ENCODE measurements around the gene COMTD1.

COMTD1 gene

DNA sequence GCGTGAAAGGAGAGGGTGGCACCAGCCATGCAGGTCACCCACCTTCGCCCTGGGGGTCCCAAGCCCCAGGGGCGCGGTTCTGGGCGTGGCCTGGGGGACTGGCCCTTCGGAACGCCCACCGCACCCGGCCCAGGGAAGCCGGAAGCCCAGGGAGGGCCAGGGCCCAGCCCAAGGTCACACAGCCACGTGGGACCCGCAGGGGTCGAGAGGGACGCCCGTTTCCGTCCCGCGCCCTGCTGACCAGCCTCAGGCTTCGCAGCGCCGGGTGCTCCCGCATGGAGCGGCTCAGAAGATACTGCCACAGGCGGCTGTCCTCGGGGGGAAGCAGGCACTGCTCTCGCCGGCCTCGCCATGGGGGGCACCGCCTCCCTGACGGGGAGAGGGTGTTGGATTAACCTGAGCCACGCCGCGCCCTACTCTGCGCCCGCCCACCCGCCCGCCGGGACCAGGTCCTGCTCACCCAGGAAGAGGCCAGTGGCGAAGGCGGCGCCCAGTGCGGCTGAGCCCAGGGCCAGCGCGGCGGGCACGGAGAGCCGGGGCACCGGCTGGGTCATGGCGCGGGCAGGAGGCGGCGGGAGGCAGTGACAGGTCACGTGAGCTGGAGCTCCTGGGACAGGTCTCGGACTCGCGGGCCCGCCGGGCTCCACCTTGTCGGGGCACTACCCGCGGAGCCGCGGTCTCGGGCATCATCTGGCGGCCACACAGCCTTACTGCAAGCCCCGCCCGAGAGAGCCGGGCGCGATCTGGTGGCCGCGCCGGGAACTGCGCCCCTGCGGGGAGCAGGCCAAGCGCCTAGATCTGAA lies at the start of gene COMTD1:
Gene COMTD1 (minus strand): TSS at position 583 of the 803 bp plus-strand sequence. CDS start 29 bp downstream, at position 554.
- DNase-seq = peak; percentile 72

DNA sequence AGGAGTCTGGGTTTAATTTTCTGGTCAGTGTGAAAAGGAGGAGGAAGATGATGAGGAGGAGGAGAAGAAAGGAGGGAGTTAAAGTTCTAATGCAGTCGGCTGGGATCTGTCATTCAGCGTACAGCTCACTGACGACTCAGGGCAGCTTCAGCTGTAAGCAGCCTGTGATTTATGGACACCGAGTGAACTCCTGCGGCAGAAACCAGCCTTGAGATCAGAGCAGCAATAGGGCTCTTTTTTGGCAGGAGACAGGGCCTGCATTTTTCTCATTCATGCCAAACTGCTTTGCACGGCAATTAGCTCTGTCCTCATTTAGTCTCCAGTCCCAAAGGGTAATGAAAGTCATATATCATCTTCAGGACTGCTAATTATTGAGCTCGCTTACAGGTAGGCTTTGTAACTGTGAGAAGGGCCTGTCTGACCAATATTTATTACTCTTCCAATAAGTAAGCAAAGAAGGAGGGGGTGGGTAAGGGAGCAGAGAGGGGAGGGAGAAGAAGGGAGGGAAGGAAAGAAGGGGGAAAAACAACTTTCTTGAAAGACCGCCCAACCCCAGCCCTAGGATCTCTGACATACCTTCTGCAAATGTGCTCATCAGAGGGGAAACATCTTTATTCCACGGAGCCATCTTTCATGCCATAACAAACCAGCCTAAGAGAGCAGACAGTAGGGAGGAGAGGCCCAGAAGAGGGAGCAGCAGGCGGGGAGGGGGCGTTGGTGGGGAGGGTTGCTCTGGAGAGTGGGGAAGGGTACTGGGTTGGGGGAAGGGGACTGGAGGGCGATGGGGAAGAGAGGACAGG lies 48.1 kb upstream of the COMTD1 start:
- DNase-seq = no peak

DNA sequence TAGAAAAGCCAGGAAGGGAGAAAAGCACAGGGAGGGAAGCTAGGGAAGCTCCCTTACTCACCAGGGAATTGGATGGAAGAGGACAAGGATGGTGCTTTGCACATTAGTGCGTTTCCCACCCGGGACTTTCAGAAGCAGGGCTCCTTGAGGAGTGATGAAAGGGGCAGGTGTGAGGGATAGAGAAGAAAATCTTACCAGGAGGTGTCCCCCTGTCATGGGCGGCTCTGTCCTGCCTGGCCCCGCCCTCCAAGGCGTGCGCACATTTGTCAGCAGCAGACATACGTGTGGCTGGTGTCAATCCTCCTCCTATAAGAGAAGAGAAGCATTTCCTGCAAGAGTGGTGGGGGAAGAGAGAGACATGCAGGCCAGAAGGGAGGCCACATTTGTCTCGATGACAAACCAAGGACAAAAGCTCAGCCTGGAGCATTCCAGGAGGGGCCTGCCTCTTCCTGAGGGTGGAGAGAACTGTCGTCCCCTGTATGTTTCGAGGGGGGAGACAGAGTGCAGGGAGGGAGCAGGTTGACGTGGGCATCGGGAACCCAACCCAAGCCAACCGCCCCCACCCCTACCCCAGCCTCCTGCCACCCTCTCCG lies 47.4 kb upstream of the COMTD1 start:
- DNase-seq = no peak

DNA sequence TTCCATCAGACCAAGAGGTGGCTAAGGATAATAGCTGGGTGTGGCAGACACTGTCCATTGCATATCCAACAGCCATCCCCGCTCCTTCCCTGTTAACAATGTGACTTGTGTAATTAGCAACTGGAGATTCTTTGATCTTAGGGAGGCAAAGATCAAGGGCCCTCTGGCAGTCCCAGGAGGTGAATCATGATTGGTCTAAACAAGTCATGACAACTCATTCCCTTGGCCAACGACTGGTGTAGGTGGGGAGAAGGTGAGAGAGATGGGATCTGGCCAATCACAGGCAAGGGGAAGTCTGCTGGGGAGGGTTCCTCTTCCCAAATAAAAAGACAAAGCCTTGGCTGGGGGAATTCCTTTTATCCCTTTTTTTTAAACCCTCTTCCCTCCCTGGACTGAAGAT lies 46.2 kb upstream of the COMTD1 start:
- DNase-seq = no peak

DNA sequence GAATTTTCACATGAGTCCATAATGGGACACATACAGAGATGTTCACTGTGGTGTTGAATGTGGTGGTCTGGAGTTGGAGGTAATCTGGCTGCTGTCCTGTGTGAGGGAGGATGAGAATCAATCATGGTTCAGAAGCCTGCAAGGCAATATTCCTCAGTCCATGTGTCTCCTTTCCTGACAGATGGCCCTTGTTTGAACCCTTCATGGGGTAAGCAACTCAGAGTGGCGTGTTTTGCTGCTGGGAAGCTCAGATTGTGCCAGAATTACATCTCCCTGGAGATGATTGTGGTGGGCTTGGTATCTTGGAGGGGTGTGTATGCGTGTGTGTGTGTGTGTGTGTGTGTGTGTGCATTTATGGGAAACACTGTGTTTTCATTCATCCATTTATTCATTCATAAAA lies 44.5 kb upstream of the COMTD1 start:
- no peak for DNase-seq

DNA sequence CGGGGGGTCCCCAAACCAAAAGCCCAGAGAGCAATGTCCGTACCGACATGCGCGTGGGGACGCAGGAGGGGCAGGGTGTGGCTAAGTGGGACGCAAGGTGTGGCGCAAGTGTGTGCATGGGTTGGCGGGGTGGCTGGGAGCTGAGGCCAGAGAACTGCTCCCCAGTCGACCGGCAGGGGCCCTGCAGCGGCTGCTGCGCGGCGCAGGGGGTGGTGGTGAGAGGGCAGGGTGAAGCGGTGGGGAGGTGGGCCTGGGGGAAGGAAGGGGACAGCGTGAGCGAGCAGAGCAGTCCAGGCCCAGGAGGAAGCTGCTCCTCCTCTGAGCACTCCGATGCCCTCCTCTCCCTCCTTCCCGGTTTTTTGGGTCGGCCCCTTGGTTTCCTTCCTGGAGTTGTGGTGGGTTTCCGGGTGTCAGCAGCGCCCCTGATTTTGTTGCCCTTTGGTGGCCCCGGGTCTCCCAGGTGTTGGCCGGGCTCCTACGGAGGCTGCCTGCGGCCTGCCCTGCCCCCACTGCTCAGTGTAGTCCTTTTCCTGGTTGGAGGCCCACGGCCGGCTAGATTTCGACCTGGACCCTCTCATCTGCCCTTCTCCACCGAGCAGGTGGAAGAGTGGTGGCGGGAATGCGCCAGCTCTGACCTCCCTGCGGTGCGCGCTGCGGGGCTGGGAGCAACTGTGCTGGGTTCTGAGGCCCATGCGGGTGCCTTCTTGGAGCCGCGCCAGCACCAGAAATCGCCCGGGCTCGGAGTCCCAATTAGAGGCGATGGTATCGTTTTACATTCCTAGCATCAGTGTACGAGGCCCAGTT lies 40.5 kb upstream of the COMTD1 start:
- DNase-seq = no peak

DNA sequence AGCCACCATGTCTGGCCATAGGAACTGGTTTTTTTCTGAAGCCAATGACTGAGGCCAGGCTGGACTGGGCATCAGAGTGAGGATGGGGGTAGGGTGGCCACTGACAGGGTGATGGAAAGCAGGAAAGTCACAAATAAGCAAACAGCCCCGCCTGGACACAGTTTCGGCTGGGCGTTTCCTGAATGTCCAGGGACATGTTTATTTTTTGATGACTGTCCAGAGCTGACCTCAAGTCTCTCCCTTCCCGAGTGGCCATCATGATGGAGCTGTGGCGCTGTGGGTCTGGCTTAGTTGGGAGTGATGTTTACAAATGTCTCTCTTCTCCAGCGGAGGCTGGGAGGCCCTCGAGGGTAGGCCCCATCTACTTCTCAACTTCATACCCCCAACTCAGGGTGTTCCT lies 37.1 kb upstream of the COMTD1 start:
- DNase-seq = no peak

DNA sequence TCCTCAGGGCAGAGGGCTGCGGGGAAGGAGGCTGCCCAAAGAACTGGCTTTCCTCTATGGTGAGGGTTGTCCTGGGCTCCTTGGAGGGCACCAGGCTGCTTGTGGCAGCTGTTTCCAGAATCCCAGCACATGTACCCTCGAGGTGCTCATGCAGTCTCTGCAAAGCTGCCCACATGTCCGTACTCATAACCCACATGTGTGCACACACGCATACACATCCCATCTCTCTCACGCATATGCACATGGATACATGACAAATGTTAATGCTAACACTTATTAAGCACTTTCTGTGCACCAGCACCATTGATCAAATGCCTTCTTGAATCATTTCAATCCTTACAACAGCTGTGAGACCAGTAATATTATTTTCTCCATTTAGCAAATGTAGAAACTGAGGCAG lies 36.3 kb upstream of the COMTD1 start:
- no peak for DNase-seq

DNA sequence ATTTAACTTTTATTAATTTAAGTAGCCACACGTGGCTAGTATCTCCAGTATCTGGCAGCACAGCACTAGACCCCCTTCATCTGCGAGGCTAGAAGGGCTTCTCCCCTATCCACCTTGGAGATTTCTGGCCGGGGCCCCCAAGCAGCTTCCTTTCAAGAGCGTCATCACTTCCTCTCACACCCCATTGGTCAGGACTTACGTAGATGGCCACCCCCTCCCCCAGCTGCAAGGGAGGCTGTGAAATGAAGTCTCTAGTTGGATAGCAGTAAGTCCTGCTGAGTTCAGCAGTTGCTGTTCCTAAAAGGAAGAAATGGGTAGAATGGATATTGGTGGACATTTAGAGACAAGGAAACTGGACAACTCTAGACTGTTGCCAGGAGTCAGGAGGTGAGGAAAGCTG lies 33.8 kb upstream of the COMTD1 start:
- no peak for DNase-seq

DNA sequence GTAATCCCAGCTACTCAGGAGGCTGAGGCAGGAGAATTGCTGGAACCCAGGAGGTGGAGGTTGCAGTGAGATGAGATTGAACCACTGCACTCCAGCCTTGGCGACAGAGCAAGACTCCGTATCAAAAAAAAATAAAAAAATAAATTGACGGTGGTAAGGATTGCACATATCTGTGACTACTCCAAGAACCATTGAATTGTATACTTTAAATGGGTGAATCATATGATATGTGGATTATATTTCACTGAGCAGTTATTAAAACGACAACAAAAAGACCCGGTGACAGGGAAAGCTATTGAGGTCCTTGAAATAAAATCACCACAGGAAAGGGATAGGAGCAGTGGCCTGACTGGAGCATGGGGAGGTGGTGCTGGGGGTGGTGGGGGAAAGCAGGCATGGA lies 31.2 kb upstream of the COMTD1 start:
- DNase-seq = no peak

DNA sequence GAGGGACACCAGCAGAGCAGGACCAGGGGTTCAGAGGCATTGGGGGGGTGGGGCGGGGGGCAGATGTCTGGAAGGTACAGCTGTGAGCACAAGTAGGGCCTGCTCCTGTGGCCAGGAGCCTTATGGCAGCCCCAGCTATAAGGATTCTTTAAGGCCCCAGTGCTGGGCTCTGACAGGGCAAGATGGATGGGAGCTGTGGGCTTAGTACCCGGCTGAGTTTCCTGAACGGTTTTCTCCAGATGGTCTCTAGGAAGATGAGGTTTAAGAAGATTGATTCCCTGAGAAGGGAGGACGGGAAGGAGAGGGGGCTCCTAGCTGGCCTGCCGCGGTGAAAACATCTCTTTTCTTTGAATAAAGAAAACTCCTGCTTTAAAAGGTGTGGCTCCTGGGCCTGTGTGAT lies 30.1 kb upstream of the COMTD1 start:
- DNase-seq = no peak

DNA sequence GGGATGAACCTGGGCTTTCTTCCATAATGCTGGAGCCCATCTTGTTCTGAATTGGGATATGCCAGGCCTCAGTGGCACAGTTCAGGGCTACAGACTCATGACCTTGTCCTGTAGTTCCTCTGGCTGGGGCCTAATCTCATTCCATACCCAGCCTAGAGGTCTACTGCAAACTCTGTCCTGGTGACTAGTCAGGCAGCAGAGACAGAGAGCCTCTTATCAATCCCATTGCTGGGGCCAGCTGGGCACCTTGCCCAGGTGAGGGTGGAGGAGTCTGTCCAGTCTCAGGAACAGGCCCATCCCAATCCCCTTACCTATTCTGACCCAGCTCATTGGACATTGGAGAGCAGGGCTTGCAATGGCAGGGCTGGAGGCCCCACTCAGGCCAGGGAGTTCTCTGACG lies 28.0 kb upstream of the COMTD1 start:
- DNase-seq = no peak

DNA sequence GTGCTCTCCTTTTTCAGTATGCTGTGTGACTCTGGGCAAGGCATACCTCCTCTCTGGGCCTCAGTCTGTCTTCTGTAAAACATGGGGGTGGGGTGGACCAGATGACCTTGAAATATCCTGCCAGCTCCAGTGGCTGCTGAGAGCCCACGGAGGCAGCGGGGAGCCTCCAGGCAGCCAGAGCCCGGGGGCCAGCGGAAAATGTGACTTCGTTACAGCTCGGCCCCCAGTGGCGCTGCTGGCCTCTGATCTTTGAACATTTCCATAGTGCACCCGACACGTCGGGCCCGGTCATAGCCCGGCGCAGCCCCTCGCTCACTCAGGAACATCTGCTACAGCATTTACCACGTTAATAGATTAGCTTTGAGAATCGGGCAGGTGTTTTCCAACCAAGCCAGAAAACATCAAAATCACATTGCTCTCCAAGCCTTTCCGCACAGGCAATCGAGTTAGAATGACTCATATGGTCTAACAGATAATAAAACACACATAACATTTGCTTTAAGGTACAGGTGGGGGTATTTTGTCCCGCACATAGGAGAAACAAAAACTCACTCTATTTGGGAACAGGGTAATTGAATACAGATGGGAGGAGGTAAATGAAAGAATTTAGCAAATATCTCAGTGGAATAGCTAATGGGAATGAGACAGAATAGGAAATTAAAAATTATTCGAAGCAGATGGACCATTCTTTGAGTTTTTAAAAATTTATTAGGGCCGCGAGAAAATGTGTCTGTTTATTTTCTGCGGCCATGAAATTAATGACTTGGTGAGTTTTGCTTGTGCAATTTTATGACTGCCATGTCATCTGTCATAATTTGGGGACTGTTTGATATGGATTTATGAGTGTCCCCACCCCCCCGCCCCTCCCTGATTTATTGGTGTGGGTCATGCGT lies 26.3 kb upstream of the COMTD1 start:
- no peak for DNase-seq

DNA sequence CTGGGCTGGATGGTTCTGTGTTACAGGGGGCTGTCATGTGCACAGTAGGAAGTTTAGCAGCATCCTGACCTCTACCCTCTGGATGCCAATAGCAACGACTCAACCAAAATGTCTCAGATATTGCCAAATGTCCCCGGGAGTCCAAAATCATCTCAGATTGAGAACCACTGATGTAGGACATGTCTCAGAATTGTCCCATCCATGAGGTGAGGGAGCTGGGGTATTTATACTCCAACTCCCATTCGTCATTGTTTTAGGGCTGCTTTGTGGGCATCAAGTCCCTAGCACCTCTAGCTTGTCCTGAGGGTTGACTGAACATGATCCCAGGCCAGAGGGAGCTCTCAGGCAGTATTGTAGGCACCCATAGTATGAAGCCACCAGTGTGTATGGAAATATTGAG lies 25.2 kb upstream of the COMTD1 start:
- DNase-seq = no peak

DNA sequence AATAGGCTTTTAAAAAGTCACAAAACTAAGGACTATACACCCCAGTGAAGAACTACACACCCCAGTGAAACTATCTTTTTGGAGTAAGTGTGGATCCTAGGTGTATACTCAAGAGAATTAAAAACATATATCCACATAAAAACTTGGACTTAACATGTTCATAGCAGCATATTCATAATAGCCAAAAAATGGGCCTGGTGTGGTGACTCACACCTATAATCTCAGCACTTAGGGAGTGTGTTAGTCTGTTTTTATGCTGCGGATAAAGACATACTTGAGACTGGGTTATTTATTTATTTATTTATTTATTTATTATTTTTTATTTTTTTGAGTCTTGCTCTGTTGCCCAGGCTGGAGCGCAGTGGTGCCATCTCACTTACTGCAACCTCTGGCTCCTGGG lies 19.0 kb upstream of the COMTD1 start:
- no peak for DNase-seq

DNA sequence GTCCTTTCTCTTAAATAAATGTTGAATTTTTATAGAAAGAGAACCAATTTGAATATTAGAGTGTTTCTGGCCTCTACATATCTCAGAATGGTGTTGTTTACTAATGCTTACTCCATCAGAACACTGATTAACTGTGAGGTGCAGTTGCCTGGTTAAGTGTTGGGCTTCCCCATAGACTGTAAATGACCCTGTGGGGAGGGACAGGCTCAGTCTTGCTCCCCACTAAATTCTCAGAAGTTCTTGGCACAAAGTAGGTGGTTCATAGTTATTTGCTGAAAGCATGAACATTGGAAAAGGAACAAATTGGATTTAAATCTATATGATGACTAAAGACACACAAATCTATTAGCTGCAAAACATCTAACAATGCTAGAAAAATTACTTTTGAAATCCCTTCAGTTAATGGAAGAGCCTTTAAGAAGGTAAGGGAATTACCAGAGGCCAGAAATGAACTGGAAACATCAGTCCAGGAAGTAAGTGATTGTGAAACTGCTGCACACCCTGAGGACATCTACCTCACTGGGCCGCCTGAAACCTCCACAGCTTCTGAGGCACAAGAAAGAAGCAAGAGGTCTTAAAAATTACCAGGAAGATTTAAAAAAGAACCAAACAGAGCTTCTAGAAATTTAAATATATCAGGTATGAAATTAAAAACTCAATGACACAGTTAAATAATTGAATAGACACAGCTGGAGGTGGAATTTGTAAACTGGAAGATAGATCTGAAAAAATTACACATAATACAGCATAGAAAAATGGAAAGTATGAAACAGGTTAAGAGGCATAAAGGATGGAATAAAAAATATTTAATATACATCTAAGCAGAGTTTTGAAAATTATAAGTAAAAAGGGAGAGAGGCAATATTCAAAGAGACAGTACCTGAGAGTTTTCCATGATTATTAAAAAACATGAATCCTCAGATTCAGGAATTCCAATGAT lies 17.8 kb upstream of the COMTD1 start:
- DNase-seq = no peak

DNA sequence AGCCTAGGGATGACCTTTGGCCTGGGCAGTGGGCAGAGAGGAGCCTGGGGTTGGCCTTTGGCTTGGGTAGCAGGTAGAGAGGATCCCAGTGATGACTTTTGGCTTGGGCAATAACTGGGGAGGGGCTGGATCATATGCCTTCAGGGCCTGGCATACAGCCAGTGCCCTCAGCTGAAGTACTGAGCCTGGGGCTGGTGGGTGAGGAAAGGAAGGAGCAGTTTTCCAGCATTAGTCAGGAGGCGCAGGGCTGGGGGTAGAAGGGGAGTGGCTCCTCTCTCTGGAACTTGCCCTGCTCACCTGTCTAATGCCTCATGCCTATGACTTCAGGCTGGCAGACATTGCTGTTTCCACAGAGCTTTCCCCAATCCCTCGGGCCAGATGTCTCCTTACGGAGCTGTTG lies 15.2 kb upstream of the COMTD1 start:
- no peak for DNase-seq

DNA sequence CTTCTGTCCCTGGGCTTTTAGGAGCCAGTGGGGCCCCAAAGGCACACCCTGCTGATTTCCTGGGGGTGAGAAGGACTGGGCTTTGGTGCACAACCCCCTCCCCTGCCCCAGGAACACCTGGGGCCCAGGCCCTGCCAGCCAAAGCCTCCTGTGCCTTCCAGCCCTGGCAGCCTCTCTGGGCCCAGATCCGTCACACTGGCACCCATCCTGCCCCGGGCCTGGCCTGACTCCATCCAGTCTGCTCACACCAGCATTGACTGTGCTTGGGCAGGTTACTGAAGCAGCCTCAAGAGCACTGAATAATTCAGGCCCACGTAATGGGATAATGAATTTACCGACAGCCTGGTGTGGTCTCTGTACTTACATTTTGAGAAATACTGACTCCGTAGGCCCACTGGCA lies 12.0 kb upstream of the COMTD1 start:
- no peak for DNase-seq

DNA sequence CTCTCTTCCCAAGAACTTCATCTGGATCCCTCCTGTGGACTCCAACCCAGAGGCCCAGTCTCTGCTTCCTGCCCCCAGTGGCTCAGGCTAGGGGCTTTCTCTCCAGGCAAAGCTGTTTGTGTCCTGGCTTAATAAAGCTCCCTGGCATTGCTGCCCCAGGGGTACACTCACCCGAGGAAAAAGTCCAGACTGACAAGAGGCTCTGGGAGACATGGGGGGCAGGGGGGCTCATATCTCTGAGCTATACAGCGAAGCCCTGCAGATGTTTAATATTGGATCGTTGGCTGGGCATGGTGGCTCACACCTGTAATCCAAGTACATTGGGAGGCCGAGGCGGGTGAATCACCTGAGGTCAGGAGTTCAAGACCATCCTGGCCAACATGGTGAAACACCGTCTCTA lies 10.7 kb upstream of the COMTD1 start:
- DNase-seq = no peak

DNA sequence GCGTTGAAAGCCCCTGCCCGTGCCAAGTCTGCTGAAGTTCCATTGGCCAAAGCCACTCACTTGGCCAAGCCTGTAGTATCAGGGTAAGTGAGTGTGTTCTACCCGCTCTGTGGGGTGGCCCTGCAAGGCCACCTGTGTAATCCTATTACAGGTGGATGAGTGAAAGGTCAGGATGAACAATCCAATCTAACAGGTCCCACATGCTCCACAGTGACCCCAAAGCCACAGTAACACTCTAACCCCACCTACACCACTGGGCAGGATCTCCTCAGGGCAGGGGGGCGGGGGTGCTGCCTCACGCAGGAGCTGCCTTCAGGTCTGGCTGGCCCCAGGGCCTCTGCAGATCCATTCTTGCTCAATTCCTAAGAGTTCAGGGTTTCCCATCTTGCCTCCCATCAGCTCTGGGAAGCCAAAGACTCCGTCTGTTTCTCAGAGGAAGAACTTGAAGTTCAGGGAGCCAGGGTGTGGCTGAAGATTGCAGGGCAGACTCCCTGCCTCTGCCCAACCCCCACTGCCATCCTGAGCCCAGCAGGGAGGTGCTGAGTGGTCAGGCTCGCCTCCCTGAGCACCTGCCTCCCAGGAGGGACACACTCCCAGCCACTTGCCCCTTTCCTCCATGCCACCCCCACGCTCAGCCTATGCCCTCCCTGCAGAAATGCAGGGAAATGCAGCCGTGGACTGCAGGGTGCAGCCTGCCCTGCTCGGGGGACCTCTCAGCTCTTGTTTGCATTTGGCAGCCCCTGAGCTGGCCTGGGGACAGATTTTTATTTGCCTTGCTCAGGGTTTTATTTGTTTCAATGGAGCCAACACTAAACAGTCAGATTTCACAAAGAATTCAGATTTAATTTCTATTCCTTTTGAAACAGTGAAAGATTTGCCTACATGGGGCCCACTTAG lies 9.8 kb upstream of the COMTD1 start:
- DNase-seq = no peak
